ENCODE data around the gene CSRNP3.

DNA sequence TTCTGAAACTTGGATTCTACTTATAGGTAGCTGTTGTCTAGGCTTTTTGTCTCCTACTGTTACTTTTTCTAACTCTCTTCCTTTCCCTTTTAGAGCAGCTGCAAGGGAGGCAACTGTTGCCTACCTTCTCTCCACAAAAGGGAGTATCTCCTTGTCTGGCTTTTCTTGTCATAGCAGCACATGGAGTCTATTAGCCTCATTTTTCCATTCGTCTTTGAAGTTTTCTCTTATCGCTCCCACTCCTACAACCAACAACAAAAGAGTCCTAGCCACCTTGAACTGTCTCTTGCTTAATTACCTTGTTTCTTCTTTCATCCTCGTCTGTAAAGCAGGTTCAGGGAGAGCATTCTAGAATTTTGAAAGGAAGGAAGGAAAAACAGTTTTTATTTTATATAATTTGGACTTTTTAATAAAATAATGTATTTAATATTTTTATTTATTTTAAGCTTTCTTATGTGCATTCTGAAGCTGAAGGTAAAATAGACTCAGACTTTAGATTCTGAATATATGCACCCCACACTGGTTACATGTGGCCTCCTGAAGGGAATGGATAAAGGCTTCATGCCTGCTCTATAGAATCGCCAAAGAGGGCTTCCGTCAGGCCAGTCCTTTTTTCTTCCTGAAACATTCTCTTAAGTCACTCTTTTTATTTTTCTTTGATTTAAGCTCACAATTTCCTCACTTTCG lies 154.4 kb downstream of the CSRNP3 start:
- TF ChIP-seq CTCF (IDR thresholded peaks at IDR 0.05; ENCODE audit: low read depth, low read length, missing input control) = no peak
- no peak for TF ChIP-seq RXRA (IDR thresholded peaks at IDR 0.05)
- no peak for TF ChIP-seq RAD21 (IDR thresholded peaks at IDR 0.05)
- TF ChIP-seq, protein P1, sequence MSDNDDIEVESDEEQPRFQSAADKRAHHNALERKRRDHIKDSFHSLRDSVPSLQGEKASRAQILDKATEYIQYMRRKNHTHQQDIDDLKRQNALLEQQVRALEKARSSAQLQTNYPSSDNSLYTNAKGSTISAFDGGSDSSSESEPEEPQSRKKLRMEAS (IDR thresholded peaks at IDR 0.05) = no peak
- TF ChIP-seq JUND (IDR thresholded peaks at IDR 0.05) = no peak
- no peak for TF ChIP-seq REST (IDR thresholded peaks at IDR 0.05)
- TF ChIP-seq YY1 (IDR thresholded peaks at IDR 0.05) = no peak
- TF ChIP-seq SP1 (IDR thresholded peaks at IDR 0.05) = no peak
- TF ChIP-seq FOXA1 (IDR thresholded peaks at IDR 0.05) = no peak
- TF ChIP-seq GABPA (IDR thresholded peaks at IDR 0.05 in 1 of 2, conservative IDR thresholded peaks at IDR 0.05 in 1 of 2) = no peak
- TF ChIP-seq, protein P2, sequence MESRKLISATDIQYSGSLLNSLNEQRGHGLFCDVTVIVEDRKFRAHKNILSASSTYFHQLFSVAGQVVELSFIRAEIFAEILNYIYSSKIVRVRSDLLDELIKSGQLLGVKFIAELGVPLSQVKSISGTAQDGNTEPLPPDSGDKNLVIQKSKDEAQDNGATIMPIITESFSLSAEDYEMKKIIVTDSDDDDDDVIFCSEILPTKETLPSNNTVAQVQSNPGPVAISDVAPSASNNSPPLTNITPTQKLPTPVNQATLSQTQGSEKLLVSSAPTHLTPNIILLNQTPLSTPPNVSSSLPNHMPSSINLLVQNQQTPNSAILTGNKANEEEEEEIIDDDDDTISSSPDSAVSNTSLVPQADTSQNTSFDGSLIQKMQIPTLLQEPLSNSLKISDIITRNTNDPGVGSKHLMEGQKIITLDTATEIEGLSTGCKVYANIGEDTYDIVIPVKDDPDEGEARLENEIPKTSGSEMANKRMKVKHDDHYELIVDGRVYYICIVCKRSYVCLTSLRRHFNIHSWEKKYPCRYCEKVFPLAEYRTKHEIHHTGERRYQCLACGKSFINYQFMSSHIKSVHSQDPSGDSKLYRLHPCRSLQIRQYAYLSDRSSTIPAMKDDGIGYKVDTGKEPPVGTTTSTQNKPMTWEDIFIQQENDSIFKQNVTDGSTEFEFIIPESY (IDR thresholded peaks at IDR 0.05) = no peak

Data from liver (tissue), 3 donors.